ENCODE results near the gene BANK1. TPM values are rescaled to one million over a fixed set of nuclear protein-coding genes. Genes with fewer than 3 reads are reported as not detected.

BANK1 gene
- total and polyA plus RNA-seq, 5 donors from 2014 or later, result 0.18 to 2.9 (median 0.98) TPM

DNA sequence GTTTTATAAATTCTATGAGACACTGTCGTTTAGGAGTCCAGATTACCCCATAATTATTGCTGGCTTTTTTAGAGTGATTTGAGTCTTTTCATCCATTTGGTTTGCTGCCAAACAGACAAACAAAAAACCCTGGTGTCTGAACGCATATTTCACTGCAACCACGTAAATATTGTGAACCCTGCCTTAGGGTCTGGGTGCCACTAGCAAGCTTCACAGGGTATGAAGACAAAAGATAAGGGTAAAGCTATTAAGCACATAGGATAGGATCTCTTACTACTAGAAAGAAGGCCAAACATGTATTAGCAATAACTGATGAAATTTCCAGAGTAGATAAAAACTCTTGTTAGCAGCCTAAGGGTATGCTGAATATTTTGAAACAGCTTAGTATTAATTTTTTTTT, 143.3 kb downstream of the BANK1 start:
- H3K27me3 Mint-ChIP-seq, result no peaks in the 10 kb centered on the region
- ATAC-seq (ENCODE audit: low read depth in 2 of 2), result no peak
- Histone ChIP-seq H3K4me3 (ENCODE audit: low read depth, low read length) (no peak overlapping the region), H3K9me3 (ENCODE audit: control insufficient read depth in 2 of 2, low read length in 2 of 2) (no peaks in the 10 kb centered on the region), H3K27ac (ENCODE audit: insufficient read depth, low read length, poor library complexity, severe bottlenecking) (no peak overlapping the region), H3K27me3 (ENCODE audit: control insufficient read depth, insufficient read depth, low read length) (no peaks in the 10 kb centered on the region), H3K36me3 (ENCODE audit: control insufficient read depth, insufficient read depth, low read length) (no peaks in the 10 kb centered on the region), H3K4me1 (ENCODE audit: control insufficient read depth, insufficient read depth, low read length, poor library complexity, severe bottlenecking) (no peaks in the 10 kb centered on the region)
- no peak for DNase-seq
- no peak overlapping the region for H3K27ac Mint-ChIP-seq
- H3K4me1 Mint-ChIP-seq, result no peaks in the 10 kb centered on the region
- H3K4me3 Mint-ChIP-seq, result no peak overlapping the region
- H3K36me3 Mint-ChIP-seq, result no peaks in the 10 kb centered on the region
- peaks cover 0 to 10% (median 2%) of the 10 kb centered on the region in 7 donors for H3K9me3 Mint-ChIP-seq

GRCh38 chr4:101938836-101939235, 148.3 kb downstream of the BANK1 start:
- DNase-seq, result no peak
- no peaks in the 10 kb centered on the region for H3K36me3 Mint-ChIP-seq
- no peak overlapping the region for H3K27ac ChIP-seq (ENCODE audit: insufficient read depth, low read length, poor library complexity, severe bottlenecking)
- no peak overlapping the region for H3K4me3 Mint-ChIP-seq
- H3K9me3 ChIP-seq (ENCODE audit: control insufficient read depth in 2 of 2, low read length in 2 of 2), result no peaks in the 10 kb centered on the region
- no peak overlapping the region for H3K4me3 ChIP-seq (ENCODE audit: low read depth, low read length)
- H3K27ac Mint-ChIP-seq, result no peak overlapping the region
- no peaks in the 10 kb centered on the region for H3K36me3 ChIP-seq (ENCODE audit: control insufficient read depth, insufficient read depth, low read length)
- no peaks in the 10 kb centered on the region for H3K27me3 ChIP-seq (ENCODE audit: control insufficient read depth, insufficient read depth, low read length)
- no peaks in the 10 kb centered on the region for H3K4me1 ChIP-seq (ENCODE audit: control insufficient read depth, insufficient read depth, low read length, poor library complexity, severe bottlenecking)
- no peaks in the 10 kb centered on the region for H3K4me1 Mint-ChIP-seq
- H3K9me3 Mint-ChIP-seq, result peaks cover 0 to 10% (median 3%) of the 10 kb centered on the region in 7 donors
- no peak for ATAC-seq (ENCODE audit: low read depth in 2 of 2)
- no peaks in the 10 kb centered on the region for H3K27me3 Mint-ChIP-seq

GRCh38 chr4:101941816-101942358, 151.4 kb downstream of the BANK1 start:
- no peaks in the 10 kb centered on the region for H3K4me1 Mint-ChIP-seq
- no peaks in the 10 kb centered on the region for H3K36me3 Mint-ChIP-seq
- no peak overlapping the region for H3K27ac ChIP-seq (ENCODE audit: insufficient read depth, low read length, poor library complexity, severe bottlenecking)
- H3K9me3 ChIP-seq (ENCODE audit: control insufficient read depth in 2 of 2, low read length in 2 of 2), result no peaks in the 10 kb centered on the region
- no peak for ATAC-seq (ENCODE audit: low read depth in 2 of 2)
- H3K4me1 ChIP-seq (ENCODE audit: control insufficient read depth, insufficient read depth, low read length, poor library complexity, severe bottlenecking), result no peaks in the 10 kb centered on the region
- no peak overlapping the region for H3K27ac Mint-ChIP-seq
- no peaks in the 10 kb centered on the region for H3K27me3 Mint-ChIP-seq
- H3K36me3 ChIP-seq (ENCODE audit: control insufficient read depth, insufficient read depth, low read length), result no peaks in the 10 kb centered on the region
- peaks cover 0 to 10% (median 1%) of the 10 kb centered on the region in 7 donors for H3K9me3 Mint-ChIP-seq
- no peaks in the 10 kb centered on the region for H3K27me3 ChIP-seq (ENCODE audit: control insufficient read depth, insufficient read depth, low read length)
- H3K4me3 Mint-ChIP-seq, result no peak overlapping the region
- DNase-seq, result no peak
- H3K4me3 ChIP-seq (ENCODE audit: low read depth, low read length), result no peak overlapping the region

DNA sequence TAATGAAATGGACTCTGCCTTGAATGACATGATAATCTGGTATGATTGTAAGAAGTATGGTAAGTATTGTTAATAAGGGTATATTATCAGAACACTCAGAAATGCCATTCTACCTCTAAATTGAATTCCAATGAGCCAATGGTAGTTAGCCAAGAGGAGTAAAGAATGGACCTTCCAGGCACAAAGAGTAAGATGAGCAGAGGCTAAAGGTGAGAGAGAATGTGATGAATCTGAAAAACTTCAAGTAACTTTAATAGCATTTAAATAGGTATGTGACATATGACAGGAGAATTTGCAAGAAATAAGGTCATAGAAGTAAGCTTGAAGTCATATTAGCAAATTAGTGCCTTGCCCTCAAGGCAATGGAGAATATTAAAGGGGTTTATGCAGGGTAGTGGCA, 152.4 kb downstream of the BANK1 start:
- H3K4me1 Mint-ChIP-seq, result no peaks in the 10 kb centered on the region
- H3K27me3 ChIP-seq (ENCODE audit: control insufficient read depth, insufficient read depth, low read length), result no peaks in the 10 kb centered on the region
- DNase-seq, result no peak
- no peaks in the 10 kb centered on the region for H3K27me3 Mint-ChIP-seq
- H3K4me3 ChIP-seq (ENCODE audit: low read depth, low read length), result no peak overlapping the region
- no peaks in the 10 kb centered on the region for H3K36me3 Mint-ChIP-seq
- H3K4me3 Mint-ChIP-seq, result no peak overlapping the region
- H3K27ac ChIP-seq (ENCODE audit: insufficient read depth, low read length, poor library complexity, severe bottlenecking), result no peak overlapping the region
- H3K27ac Mint-ChIP-seq, result no peak overlapping the region
- H3K9me3 Mint-ChIP-seq, result peaks cover 0 to 5% (median 0%) of the 10 kb centered on the region in 7 donors
- H3K9me3 ChIP-seq (ENCODE audit: control insufficient read depth in 2 of 2, low read length in 2 of 2), result no peaks in the 10 kb centered on the region
- no peak for ATAC-seq (ENCODE audit: low read depth in 2 of 2)
- H3K36me3 ChIP-seq (ENCODE audit: control insufficient read depth, insufficient read depth, low read length), result no peaks in the 10 kb centered on the region
- no peaks in the 10 kb centered on the region for H3K4me1 ChIP-seq (ENCODE audit: control insufficient read depth, insufficient read depth, low read length, poor library complexity, severe bottlenecking)

- H3K36me3 ChIP-seq (ENCODE audit: control insufficient read depth, insufficient read depth, low read length), result no peaks in the 10 kb centered on the region
- Mint-ChIP-seq H3K9me3 (peaks cover 0 to 7% (median 0%) of the 10 kb centered on the region in 7 donors), H3K4me3 (no peak overlapping the region)
These were observed 154.1 kb downstream of the BANK1 start for GRCh38 chr4:101944649-101945048.

GRCh38 chr4:101948055-101948454, 157.5 kb downstream of the BANK1 start:
- H3K4me3 ChIP-seq (ENCODE audit: low read depth, low read length), result no peak overlapping the region
- H3K4me1 ChIP-seq (ENCODE audit: control insufficient read depth, insufficient read depth, low read length, poor library complexity, severe bottlenecking), result no peaks in the 10 kb centered on the region
- peaks cover 0 to 7% (median 0%) of the 10 kb centered on the region in 7 donors for H3K9me3 Mint-ChIP-seq
- H3K27ac Mint-ChIP-seq, result no peak overlapping the region
- no peaks in the 10 kb centered on the region for H3K36me3 Mint-ChIP-seq
- H3K27me3 Mint-ChIP-seq, result no peaks in the 10 kb centered on the region
- peaks cover 2% of the 10 kb centered on the region for H3K27me3 ChIP-seq (ENCODE audit: control insufficient read depth, insufficient read depth, low read length)
- no peak for ATAC-seq (ENCODE audit: low read depth in 2 of 2)
- no peak overlapping the region for H3K27ac ChIP-seq (ENCODE audit: insufficient read depth, low read length, poor library complexity, severe bottlenecking)
- no peak overlapping the region for H3K4me3 Mint-ChIP-seq
- no peak for DNase-seq
- H3K9me3 ChIP-seq (ENCODE audit: control insufficient read depth in 2 of 2, low read length in 2 of 2), result no peaks in the 10 kb centered on the region
- no peaks in the 10 kb centered on the region for H3K4me1 Mint-ChIP-seq
- H3K36me3 ChIP-seq (ENCODE audit: control insufficient read depth, insufficient read depth, low read length), result no peaks in the 10 kb centered on the region

More at GRCh38 chr4:101944649-101945048, 154.1 kb downstream of the BANK1 start:
- H3K9me3 ChIP-seq (ENCODE audit: control insufficient read depth in 2 of 2, low read length in 2 of 2), result no peaks in the 10 kb centered on the region
- Mint-ChIP-seq H3K4me1 (no peaks in the 10 kb centered on the region), H3K36me3 (no peaks in the 10 kb centered on the region), H3K27me3 (no peaks in the 10 kb centered on the region), H3K27ac (no peak overlapping the region)
- no peaks in the 10 kb centered on the region for H3K27me3 ChIP-seq (ENCODE audit: control insufficient read depth, insufficient read depth, low read length)
- ATAC-seq (ENCODE audit: low read depth in 2 of 2) (no peak), DNase-seq (no peak)
- no peak overlapping the region for H3K4me3 ChIP-seq (ENCODE audit: low read depth, low read length)
- H3K4me1 ChIP-seq (ENCODE audit: control insufficient read depth, insufficient read depth, low read length, poor library complexity, severe bottlenecking), result no peaks in the 10 kb centered on the region
- H3K27ac ChIP-seq (ENCODE audit: insufficient read depth, low read length, poor library complexity, severe bottlenecking), result no peak overlapping the region

DNA sequence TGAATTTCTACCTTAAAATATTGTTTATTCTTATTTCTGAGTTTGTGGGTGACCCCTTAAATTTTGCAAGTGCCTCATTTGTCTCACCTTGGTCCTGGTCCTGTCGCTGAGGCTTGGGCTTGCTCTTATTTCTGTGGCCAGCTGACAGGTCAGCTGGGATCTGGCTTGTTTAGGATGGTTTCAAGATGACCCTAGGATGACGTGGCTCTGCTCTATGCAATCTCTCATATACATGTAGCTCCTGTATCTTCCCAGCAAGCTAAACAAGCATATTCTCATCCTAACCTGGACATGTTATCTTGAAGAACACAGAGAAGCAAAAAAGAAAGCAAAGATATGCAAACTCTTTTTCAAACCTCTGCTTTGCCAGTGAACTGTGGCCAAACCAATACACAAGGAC, 158.4 kb downstream of the BANK1 start:
- Histone ChIP-seq H3K27ac (ENCODE audit: insufficient read depth, low read length, poor library complexity, severe bottlenecking) (no peak overlapping the region), H3K27me3 (ENCODE audit: control insufficient read depth, insufficient read depth, low read length) (peaks cover 2% of the 10 kb centered on the region), H3K4me1 (ENCODE audit: control insufficient read depth, insufficient read depth, low read length, poor library complexity, severe bottlenecking) (no peaks in the 10 kb centered on the region), H3K4me3 (ENCODE audit: low read depth, low read length) (no peak overlapping the region), H3K9me3 (ENCODE audit: control insufficient read depth in 2 of 2, low read length in 2 of 2) (no peaks in the 10 kb centered on the region), H3K36me3 (ENCODE audit: control insufficient read depth, insufficient read depth, low read length) (no peaks in the 10 kb centered on the region)
- Mint-ChIP-seq H3K27me3 (no peaks in the 10 kb centered on the region), H3K36me3 (no peaks in the 10 kb centered on the region), H3K27ac (no peak overlapping the region), H3K4me1 (no peaks in the 10 kb centered on the region), H3K9me3 (peaks cover 0 to 6% (median 0%) of the 10 kb centered on the region in 7 donors), H3K4me3 (no peak overlapping the region)
- no peak for DNase-seq
- no peak for ATAC-seq (ENCODE audit: low read depth in 2 of 2)

- Histone ChIP-seq H3K36me3 (ENCODE audit: control insufficient read depth, insufficient read depth, low read length) (no peaks in the 10 kb centered on the region), H3K4me1 (ENCODE audit: control insufficient read depth, insufficient read depth, low read length, poor library complexity, severe bottlenecking) (no peaks in the 10 kb centered on the region), H3K9me3 (ENCODE audit: control insufficient read depth in 2 of 2, low read length in 2 of 2) (no peaks in the 10 kb centered on the region), H3K27me3 (ENCODE audit: control insufficient read depth, insufficient read depth, low read length) (peaks cover 2% of the 10 kb centered on the region), H3K27ac (ENCODE audit: insufficient read depth, low read length, poor library complexity, severe bottlenecking) (no peak overlapping the region), H3K4me3 (ENCODE audit: low read depth, low read length) (no peak overlapping the region)
- Mint-ChIP-seq H3K4me3 (no peak overlapping the region), H3K36me3 (no peaks in the 10 kb centered on the region), H3K27me3 (no peaks in the 10 kb centered on the region), H3K9me3 (peaks cover 0 to 2% (median 0%) of the 10 kb centered on the region in 7 donors), H3K27ac (no peak overlapping the region), H3K4me1 (no peaks in the 10 kb centered on the region)
- DNase-seq (no peak), ATAC-seq (ENCODE audit: low read depth in 2 of 2) (no peak)
These were observed 159.9 kb downstream of the BANK1 start for GRCh38 chr4:101950258-101950979.

All from CD4-positive, CD25-positive, alpha-beta regulatory T cell (primary cell).